CD4-positive, alpha-beta memory T cell (primary cell): ENCODE data around the gene ARHGAP44. TPM values are rescaled to one million over a fixed set of nuclear protein-coding genes. Genes with fewer than 3 reads are reported as not detected.

Experiments
- CTCF ChIA-PET: fragments of 350-600 bp; sonication (Branson Sonifier 250); formaldehyde crosslinking; loops from one replicate; lab custom pipeline; 2021; ENCODE audit warnings: inconsistent platforms; ENCODE audit not compliant: partially characterized antibody; lab: Charles Lee
- POLR2A ChIA-PET: fragments of 350-600 bp; sonication (Branson Sonifier 250); formaldehyde crosslinking; loops from one replicate; lab custom pipeline; 2021; ENCODE audit not compliant: partially characterized antibody; lab: Charles Lee
- DNase-seq, 5 donors: peaks; one replicate each; pipeline versions ENCODE4 v3.0.0 to v3.0.0-alpha.2; 2020 to 2022; ENCODE audit warnings: mixed read lengths in 1 of 5
- H3K27ac ChIP-seq: one replicate; pipeline ENCODE4 v1.7.0; 2013; ENCODE audit warnings: low read depth, low read length
- H3K27me3 ChIP-seq: 2 replicates; pipeline ENCODE4 v1.7.0; 2013; ENCODE audit warnings: mild to moderate bottlenecking, low read length, moderate library complexity; ENCODE audit not compliant: insufficient read depth
- H3K36me3 ChIP-seq: 2 replicates; pipeline ENCODE4 v1.7.0; 2013; ENCODE audit warnings: mild to moderate bottlenecking, low read length, moderate library complexity; ENCODE audit not compliant: insufficient read depth
- H3K4me1 ChIP-seq: 2 replicates; pipeline ENCODE4 v1.7.0; 2013; ENCODE audit warnings: mild to moderate bottlenecking, low read length, moderate library complexity; ENCODE audit not compliant: insufficient read depth
- H3K4me3 ChIP-seq, 2 donors: one replicate each; pipeline ENCODE4 v1.7.0; 2013; ENCODE audit warnings: low read length in 2 of 2, mild to moderate bottlenecking in 1 of 2
- H3K9me3 ChIP-seq, 2 donors: one replicate each; pipeline ENCODE4 v1.7.0; 2013; ENCODE audit warnings: low read length in 2 of 2, control low read depth in 1 of 2; ENCODE audit not compliant: control insufficient read depth in 1 of 2
- H3K27ac Mint-ChIP-seq, 7 donors: one replicate each; pipeline ENCODE4 v1.8.0; 2020 to 2021; ENCODE audit warnings: mixed read lengths in 7 of 7, mild to moderate bottlenecking in 6 of 7, inconsistent platforms in 3 of 7, moderate library complexity in 3 of 7
- H3K27me3 Mint-ChIP-seq, 2 donors: one replicate each; pipeline ENCODE4 v1.8.0; 2020 to 2021; ENCODE audit warnings: mixed read lengths in 2 of 2
- H3K36me3 Mint-ChIP-seq, 2 donors: one replicate each; pipeline ENCODE4 v1.8.0; 2020 to 2021; ENCODE audit warnings: mixed read lengths in 2 of 2, inconsistent platforms in 1 of 2, mild to moderate bottlenecking in 1 of 2
- H3K4me1 Mint-ChIP-seq, 4 donors: one replicate each; pipeline ENCODE4 v1.8.0; 2020 to 2021; ENCODE audit warnings: mixed read lengths in 4 of 4, mild to moderate bottlenecking in 1 of 4
- H3K4me3 Mint-ChIP-seq, 8 donors: one replicate each; pipeline ENCODE4 v1.8.0; 2020 to 2021; ENCODE audit warnings: mixed read lengths in 8 of 8, mild to moderate bottlenecking in 7 of 8, moderate library complexity in 6 of 8, inconsistent platforms in 3 of 8
- H3K9me3 Mint-ChIP-seq, 8 donors: one replicate each; pipeline ENCODE4 v1.8.0; 2020 to 2021; ENCODE audit warnings: mixed read lengths in 8 of 8, mild to moderate bottlenecking in 5 of 8, inconsistent platforms in 3 of 8, moderate library complexity in 1 of 8
- intact Hi-C: fragments of 100-400 bp; cut with micrococcal nuclease; formaldehyde crosslinking; loops from one replicate; pipeline ENCODE4 v1.15.1; 2023
- polyA plus RNA-seq, 2 donors: library from polyadenylated mRNA; unstranded; fragments of 300-500 nt; fragmentation: Illumina TruSeq; gene quantifications; one replicate each; pipeline ENCODE4 v1.2.3, GENCODE V29; 2021
- total RNA-seq, 2 experiments: library from RNA; stranded (reverse); gene quantifications; one replicate each; pipeline ENCODE4 v1.2.3, GENCODE V29; 2021

Gene ARHGAP44
- total and polyA plus RNA-seq, 4 experiments from 2014 or later: 0.07 TPM; not detected in 3

DNA sequence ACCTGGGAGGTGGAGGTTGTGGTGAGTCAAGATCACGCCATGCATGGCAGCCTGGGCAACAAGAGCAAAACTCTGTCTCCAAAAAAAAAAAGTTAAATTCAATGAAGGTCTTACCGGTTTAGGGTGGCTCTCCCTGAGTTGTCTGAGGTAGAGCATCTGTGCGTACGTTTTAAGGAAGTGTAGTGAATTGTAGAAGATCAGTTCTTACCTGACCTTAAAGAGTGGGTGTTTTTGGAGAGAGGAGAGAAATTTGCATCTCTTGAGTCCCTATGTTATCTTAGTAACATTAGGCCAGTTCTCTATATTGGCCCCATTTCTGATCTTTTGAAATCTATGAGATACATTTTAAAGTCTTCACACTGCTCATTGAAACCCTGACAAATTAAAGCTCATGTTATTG, 172.4 kb downstream of the ARHGAP44 start:
- Mint-ChIP-seq H3K4me1 (no peaks in the 10 kb centered on the region), H3K4me3 (no peak overlapping the region), H3K27me3 (peaks cover 1 to 2% of the 10 kb centered on the region in 2 donors), H3K36me3 (no peaks in the 10 kb centered on the region), H3K27ac (no peak overlapping the region), H3K9me3 (peaks cover 0 to 11% (median 6%) of the 10 kb centered on the region in 8 donors)
- no peaks in the 10 kb centered on the region for H3K27me3 ChIP-seq
- no peak overlapping the region for H3K27ac ChIP-seq
- H3K36me3 ChIP-seq: no peaks in the 10 kb centered on the region
- no peak overlapping the region for H3K4me3 ChIP-seq
- intact Hi-C loops: no loop called here
- ChIA-PET POLR2A (no interaction called here), CTCF (no interaction called here)
- H3K4me1 ChIP-seq: no peaks in the 10 kb centered on the region
- no peak for DNase-seq
- H3K9me3 ChIP-seq: no peaks in the 10 kb centered on the region

DNA sequence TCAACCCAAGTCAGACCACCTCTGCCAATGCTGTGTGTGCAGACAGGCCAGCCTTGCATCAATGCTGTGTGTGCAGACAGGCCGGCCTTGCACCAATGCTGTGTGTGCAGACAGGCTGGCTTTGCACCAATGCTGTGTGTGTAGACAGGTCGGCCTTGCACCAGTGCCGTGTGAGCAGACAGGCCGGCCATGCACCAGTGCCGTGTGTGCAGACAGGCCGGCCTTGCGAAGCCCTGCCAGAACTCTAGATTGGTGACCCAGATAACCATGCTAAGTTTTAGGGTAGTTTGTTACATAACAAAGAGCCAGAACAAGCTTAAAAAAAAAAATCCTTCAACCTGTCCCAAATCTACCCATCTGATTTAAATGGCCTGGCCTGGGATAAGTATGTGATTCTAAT, 174.2 kb downstream of the ARHGAP44 start:
- intact Hi-C loops: no loop called here
- Histone ChIP-seq H3K4me1 (no peaks in the 10 kb centered on the region), H3K9me3 (no peaks in the 10 kb centered on the region), H3K36me3 (no peaks in the 10 kb centered on the region), H3K4me3 (no peak overlapping the region), H3K27me3 (no peaks in the 10 kb centered on the region), H3K27ac (no peak overlapping the region)
- peaks cover 0 to 6% (median under 1%) of the 10 kb centered on the region in 8 donors for H3K9me3 Mint-ChIP-seq
- ChIA-PET POLR2A (no interaction called here), CTCF (no interaction called here)
- H3K4me3 Mint-ChIP-seq: no peak overlapping the region
- H3K4me1 Mint-ChIP-seq: no peaks in the 10 kb centered on the region
- H3K27me3 Mint-ChIP-seq: peaks cover 1 to 2% of the 10 kb centered on the region in 2 donors
- H3K27ac Mint-ChIP-seq: no peak overlapping the region
- no peaks in the 10 kb centered on the region for H3K36me3 Mint-ChIP-seq
- DNase-seq: no peak

DNA sequence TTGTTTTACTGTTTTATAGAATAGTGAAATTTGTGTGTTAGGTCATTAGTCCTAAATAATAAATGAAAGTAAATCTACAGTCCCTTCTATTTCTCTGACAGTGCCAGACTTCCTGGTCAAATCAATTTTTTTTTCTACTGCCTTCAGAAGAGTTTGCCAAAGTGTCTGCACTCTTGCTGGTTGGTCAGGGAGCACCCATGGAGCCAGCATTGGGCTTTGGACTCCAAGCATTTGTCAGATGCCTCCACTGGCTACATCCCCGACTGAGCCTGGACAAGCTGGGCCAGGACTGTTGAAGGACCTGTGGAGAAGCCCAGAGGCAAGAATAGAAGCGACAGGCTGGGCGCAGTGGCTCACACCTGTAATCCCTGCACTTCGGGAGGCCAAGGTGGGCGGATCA, 174.9 kb downstream of the ARHGAP44 start:
- ChIA-PET POLR2A (no interaction called here), CTCF (no interaction called here)
- Histone ChIP-seq H3K9me3 (no peaks in the 10 kb centered on the region), H3K4me1 (no peaks in the 10 kb centered on the region), H3K4me3 (no peak overlapping the region), H3K36me3 (no peaks in the 10 kb centered on the region), H3K27ac (no peak overlapping the region), H3K27me3 (no peaks in the 10 kb centered on the region)
- Mint-ChIP-seq H3K9me3 (peaks cover 0 to 6% (median 0%) of the 10 kb centered on the region in 8 donors), H3K36me3 (no peaks in the 10 kb centered on the region), H3K4me1 (no peaks in the 10 kb centered on the region), H3K27ac (no peak overlapping the region), H3K27me3 (peaks cover 1 to 3% of the 10 kb centered on the region in 2 donors), H3K4me3 (no peak overlapping the region)
- intact Hi-C loops: no loop called here
- DNase-seq: no peak

DNA sequence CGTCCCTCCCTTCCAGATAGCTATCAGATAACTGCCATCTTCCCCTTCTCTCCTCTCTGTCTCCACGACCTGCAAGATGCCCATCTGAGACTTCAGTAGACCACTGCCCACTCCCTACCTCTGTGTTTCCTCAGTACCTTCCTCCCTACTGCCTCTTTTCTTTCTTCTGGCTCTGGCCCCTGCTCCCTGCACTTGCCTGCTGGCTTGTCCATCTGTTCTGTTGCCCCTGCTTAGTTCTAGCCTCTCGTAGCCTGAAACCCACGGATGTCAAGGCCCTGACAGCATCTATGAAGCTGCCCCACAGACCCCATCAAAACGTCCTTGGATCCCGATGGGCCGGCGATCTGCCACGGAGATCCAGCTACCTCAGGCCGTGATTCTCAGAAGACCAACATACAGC, 175.5 kb downstream of the ARHGAP44 start:
- Mint-ChIP-seq H3K36me3 (no peaks in the 10 kb centered on the region), H3K27me3 (peaks cover 1 to 5% of the 10 kb centered on the region in 2 donors), H3K9me3 (peaks cover 0 to 2% (median 0%) of the 10 kb centered on the region in 8 donors), H3K4me1 (no peaks in the 10 kb centered on the region), H3K4me3 (no peak overlapping the region), H3K27ac (no peak overlapping the region)
- no peak overlapping the region for H3K27ac ChIP-seq
- no peaks in the 10 kb centered on the region for H3K4me1 ChIP-seq
- no peak for DNase-seq
- H3K36me3 ChIP-seq: no peaks in the 10 kb centered on the region
- intact Hi-C loops: no loop called here
- ChIA-PET POLR2A (no interaction called here), CTCF (no interaction called here)
- no peaks in the 10 kb centered on the region for H3K9me3 ChIP-seq
- H3K4me3 ChIP-seq: no peak overlapping the region
- no peaks in the 10 kb centered on the region for H3K27me3 ChIP-seq

DNA sequence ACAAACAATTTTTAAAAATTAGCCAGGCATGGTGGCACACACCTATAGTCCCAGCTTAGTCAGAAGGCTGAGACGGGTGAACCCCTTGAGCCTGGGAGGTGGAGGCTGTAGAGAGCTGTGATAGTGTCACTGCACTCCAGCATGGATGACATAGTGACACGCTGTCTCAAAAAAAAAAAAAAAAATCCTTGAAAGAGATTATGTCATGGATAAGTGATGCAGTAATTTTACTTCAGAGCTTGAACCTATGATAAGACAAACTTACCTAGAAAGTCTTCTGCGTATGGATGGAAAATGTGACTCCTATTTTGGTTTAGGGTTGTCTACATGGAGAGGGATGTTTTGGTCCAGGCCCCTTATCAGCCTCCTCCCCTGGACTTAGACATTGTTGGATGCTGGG, 176.7 kb downstream of the ARHGAP44 start:
- no peak overlapping the region for H3K4me3 ChIP-seq
- no peaks in the 10 kb centered on the region for H3K4me1 Mint-ChIP-seq
- ChIA-PET POLR2A (no interaction called here), CTCF (no interaction called here)
- H3K9me3 Mint-ChIP-seq: peaks cover 0 to 2% (median 0%) of the 10 kb centered on the region in 8 donors
- H3K4me3 Mint-ChIP-seq: no peak overlapping the region
- no peaks in the 10 kb centered on the region for H3K36me3 Mint-ChIP-seq
- no peak overlapping the region for H3K27ac ChIP-seq
- no peaks in the 10 kb centered on the region for H3K4me1 ChIP-seq
- no peak overlapping the region for H3K27ac Mint-ChIP-seq
- peaks cover 1 to 8% of the 10 kb centered on the region in 2 donors for H3K27me3 Mint-ChIP-seq
- no peaks in the 10 kb centered on the region for H3K9me3 ChIP-seq
- no peaks in the 10 kb centered on the region for H3K36me3 ChIP-seq
- DNase-seq: no peak
- intact Hi-C loops: no loop called here
- H3K27me3 ChIP-seq: no peaks in the 10 kb centered on the region

DNA sequence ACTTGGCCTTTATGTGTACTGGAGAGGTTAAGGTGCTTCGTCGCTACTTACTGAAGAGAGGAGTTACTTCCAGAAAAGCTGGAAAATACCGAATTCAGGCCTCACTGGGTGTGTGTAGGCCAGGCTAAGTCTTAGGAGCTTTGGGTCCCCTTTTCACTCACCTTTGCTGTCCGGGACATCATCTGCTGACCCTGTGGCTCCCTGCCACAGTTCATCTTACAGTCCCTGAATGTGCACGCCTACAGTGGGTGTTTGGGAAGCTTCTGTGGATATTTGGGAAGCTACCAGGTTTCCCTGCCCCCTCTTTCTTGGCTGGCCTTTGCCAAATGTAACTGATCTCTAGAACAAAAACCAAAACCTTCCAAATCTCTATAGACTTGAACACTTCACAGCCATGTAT, 177.1 kb downstream of the ARHGAP44 start:
- ChIA-PET CTCF (interaction anchor here (1.5 kb wide), 1 partner anchor 11 kb away, joined by 3 read pairs; no protein-coding TSS in a partner anchor), POLR2A (no interaction called here)
- peaks cover 0 to 2% (median 0%) of the 10 kb centered on the region in 8 donors for H3K9me3 Mint-ChIP-seq
- no peaks in the 10 kb centered on the region for H3K36me3 Mint-ChIP-seq
- Histone ChIP-seq H3K4me1 (no peaks in the 10 kb centered on the region), H3K27ac (no peak overlapping the region), H3K9me3 (no peaks in the 10 kb centered on the region), H3K36me3 (no peaks in the 10 kb centered on the region), H3K27me3 (no peaks in the 10 kb centered on the region), H3K4me3 (no peak overlapping the region)
- no peak for DNase-seq
- H3K27me3 Mint-ChIP-seq: peaks cover 2 to 11% of the 10 kb centered on the region in 2 donors
- H3K4me1 Mint-ChIP-seq: no peaks in the 10 kb centered on the region
- intact Hi-C loops: no loop called here
- H3K27ac Mint-ChIP-seq: no peak overlapping the region
- H3K4me3 Mint-ChIP-seq: no peak overlapping the region

DNA sequence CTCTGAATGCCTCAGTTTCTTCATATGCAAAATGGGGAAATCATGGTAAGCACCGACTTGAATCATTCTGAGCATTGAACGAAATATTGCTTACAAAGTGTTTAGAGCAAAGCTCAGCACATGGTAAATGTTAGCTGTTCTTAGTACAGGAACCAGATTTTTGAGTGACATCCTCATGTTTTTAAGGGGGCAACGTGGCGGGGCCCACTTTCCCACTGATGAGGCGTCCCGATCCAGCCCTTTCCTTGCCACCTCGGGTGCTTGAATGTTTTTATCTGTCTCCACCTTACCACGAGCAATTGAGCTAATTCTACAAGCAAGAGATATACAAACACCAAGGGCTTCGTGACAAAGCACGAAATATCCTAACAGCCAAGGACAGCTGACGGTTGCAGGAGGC, 178.7 kb downstream of the ARHGAP44 start:
- Histone ChIP-seq H3K9me3 (no peaks in the 10 kb centered on the region), H3K36me3 (no peaks in the 10 kb centered on the region), H3K27ac (no peak overlapping the region), H3K27me3 (no peaks in the 10 kb centered on the region), H3K4me3 (no peak overlapping the region), H3K4me1 (no peaks in the 10 kb centered on the region)
- Mint-ChIP-seq H3K36me3 (no peaks in the 10 kb centered on the region), H3K27me3 (peaks cover 7 to 16% of the 10 kb centered on the region in 2 donors), H3K9me3 (peaks cover 0 to 1% (median 0%) of the 10 kb centered on the region in 8 donors), H3K4me1 (no peaks in the 10 kb centered on the region), H3K27ac (no peak overlapping the region), H3K4me3 (no peak overlapping the region)
- POLR2A ChIA-PET: no interaction called here
- CTCF ChIA-PET: interaction anchor here (0.6 to 1.5 kb wide), 2 partner anchors 12 to 62 kb away, joined by 3 read pairs; no protein-coding TSS in a partner anchor
- DNase-seq: no peak
- intact Hi-C loops: no loop called here
